ENCODE results near the gene TFAP2B.

Gene TFAP2B

GRCh38 chr6:50849796-50850180, 31.1 kb downstream of the TFAP2B start:
- DNase-seq: no peak

GRCh38 chr6:50850223-50851048, 31.8 kb downstream of the TFAP2B start:
- DNase-seq: no peak

DNA sequence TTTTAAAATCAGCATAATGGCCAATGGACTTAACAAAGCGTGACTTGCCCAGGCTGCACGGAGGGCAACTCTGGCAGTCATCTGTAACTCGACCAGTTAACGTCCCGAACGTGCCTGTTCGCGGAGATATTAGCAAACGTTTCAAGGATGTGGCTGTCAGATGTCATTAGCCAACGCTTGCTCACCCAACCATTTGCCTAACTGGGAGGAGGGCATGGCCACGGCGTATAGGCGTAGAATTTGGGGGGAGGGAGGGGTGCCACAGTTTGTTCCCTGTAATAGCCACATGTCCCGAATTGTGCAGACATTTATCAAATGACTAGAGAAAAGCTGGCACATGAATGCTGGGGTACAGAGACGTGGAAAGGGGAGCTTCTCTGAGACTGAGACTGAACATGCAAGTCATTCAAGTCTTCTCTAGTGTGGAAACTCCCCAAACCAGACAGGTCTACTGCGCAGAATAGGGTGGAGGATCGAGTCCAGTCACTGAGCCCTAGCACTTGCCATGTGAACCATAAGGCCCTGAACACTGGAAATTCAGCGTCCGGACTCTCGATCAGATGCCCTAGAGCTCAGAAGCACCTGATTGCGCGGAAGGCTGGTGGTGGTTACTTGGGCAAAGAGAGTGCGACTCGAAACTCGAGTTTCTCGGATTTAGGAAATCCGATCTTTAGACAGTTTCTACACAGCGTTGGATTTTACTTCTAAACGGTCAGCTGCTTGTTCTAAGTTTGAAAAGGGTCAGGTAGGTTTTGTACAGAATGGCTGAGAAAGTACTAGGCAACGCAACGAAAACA, 32.6 kb downstream of the TFAP2B start:
- no peak for DNase-seq

DNA sequence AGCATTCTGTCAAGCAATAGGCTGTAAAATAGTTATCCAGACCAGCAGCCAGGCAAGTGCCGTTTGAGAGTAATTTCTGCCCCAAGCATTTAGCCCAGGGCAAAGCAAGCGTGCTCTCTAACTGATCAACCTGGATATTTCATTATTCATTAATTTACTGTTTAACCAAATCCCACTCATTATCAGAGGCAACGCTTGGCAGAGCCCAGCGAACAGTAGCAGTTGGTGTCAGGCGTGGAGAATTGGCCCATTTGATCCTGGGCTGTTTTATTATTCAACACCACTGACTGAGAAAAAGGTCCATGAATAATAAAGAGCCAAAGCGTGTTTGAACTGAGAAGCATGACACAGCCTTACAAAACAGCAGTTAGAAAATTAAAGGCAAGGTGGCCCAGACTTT, 35.3 kb downstream of the TFAP2B start:
- DNase-seq: no peak

DNA sequence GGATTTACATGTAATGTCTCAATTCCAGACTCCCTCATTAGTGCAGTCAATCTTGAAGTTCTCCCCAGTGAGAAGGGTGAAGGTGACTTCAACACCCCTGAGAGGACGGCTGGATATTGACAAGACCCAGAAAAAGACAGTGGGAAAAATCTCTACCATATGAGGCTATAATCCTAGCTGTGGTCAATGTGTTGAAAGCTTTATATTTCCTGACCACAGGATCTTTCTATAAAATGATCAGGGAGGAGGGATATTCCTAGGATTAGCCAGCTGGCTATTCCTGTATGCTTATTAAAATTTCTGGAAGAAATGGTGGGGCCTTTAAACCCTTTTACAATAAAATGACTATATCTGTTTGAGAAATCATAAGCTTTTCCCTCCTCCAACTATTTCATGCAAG, 43.0 kb downstream of the TFAP2B start:
- no peak for DNase-seq

DNA sequence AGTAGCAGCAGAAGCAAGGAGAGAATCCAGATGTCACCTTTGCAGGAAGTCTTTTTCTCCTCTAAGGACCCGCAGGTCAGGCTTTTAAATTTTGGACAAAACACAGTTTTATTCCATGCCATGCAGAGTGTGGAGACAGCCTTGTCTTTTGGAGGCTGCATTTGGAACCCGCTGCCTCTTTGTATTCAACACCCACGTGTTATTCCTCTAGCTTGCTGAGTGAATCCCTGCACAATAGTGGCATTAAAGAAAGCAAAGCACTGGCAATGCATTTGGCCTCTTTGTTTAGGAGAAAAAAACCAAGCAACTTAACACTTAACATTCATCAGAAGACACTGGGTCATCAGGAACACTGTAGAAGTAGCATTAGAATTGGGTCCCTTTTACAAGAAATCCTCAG, 43.5 kb downstream of the TFAP2B start:
- DNase-seq: no peak

DNA sequence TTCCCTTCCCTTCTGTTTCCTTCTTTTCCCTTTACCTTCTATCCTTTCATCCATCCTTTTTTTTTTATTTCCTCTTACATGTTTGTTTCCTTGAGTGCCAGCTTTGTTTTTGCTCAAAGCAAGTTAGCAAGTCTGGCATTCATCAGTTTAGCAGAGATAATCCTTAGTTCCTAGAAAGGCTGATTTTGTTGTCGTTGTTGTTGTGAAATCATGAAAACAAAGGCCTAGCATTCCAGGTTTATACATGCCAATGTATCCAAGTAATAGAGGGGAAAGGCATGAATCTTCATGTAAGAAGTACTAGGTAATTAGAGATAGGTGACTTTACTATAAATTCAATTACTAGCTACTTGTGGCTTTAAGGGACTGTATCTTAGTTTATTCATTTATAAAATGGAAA, 45.9 kb downstream of the TFAP2B start:
- DNase-seq: no peak

GRCh38 chr6:50868466-50868865, 49.8 kb downstream of the TFAP2B start:
- no peak for DNase-seq

DNA sequence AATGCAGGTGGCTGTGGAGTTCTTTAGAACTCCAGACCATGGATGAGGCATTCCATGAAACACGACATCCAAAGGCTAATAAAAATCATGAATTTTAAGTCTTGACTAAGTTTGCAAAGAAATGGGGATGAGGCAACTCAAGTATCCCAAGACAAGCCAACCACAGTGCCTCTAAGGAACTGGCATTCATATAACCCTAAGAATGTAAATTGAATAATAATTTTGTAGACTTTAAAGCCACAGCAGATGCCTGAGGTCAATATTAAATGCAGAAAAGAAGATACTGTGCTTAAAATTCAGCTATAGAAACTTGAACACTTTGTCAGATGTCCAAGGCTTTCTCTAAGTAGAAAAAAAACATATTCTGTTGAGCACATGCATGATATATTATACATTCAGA, 54.5 kb downstream of the TFAP2B start:
- no peak for DNase-seq

DNA sequence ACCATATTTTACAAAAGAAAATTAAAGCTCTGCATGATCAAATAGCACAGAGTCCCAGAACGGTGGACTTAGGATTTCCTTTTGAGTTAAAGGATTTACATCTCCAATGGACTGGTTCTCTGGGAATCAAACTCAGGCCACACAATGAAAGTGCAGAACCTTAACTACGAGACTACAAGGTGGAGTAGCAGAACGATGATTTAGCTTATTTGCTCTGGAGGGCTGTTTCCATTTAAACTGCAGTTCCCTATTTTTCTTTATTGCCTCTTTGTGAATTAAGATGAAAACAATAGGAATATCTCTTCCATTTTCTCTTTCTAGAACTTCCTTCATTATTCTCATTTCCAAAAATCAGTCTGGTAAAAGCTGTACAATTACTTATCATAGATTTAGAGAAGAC, 65.7 kb downstream of the TFAP2B start:
- no peak for DNase-seq

GRCh38 chr6:50887112-50887511, 68.4 kb downstream of the TFAP2B start:
- DNase-seq: no peak

DNA sequence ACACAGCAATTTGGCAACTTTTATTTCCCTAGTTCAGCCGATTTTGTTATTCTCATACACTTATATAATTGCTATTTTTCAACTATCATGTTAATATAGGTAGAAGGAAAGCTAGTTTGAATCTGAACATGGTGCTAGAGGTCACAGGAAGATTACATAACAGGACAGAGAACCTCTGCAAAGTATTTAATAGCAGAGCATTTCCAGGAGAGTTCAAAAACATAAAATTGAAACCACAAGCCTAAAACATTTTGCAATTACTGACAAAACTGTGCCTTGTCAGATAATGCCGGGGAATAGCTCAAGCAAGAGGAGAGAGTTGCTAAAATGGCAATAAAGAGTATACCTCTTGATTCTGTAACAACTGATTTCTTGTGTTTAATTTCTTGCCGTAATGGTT, 70.8 kb downstream of the TFAP2B start:
- DNase-seq: no peak

DNA sequence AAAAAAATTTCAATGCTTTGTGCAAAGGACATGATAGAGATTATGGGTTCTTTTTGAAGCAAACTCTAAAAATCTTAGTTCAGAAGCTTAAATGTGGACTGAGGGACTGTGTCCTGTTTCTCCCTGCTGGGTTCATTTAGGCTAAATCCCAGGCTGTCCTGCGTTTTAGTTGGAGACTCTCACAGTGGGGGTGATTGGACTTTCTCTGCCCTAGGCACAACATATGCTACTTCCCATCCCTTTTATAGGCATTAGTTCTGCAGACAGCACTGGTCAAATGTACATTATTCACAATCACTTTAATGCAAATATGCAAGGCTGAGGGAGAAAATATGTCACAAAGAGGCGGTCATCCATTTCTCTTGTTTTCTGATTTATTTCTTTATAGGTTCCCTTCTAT, 71.3 kb downstream of the TFAP2B start:
- no peak for DNase-seq

- no peak for DNase-seq
Observed at GRCh38 chr6:50890579-50890978, 71.9 kb downstream of the TFAP2B start.

GRCh38 chr6:50891290-50891689, 72.6 kb downstream of the TFAP2B start:
- DNase-seq: no peak

All from stimulated activated CD4-positive, alpha-beta T cell treated with anti-CD3 and anti-CD28 coated beads, Interleukin-4, amount 100 ng/mL, for 4 hours (primary cell).